Tibial nerve (tissue), 4 donors: Measurements from ENCODE around the gene SPATA13.

Source experiments
- CTCF ChIP-seq, 5 experiments: fragments of 200-600 bp in 3 of 5; fragments of 450-650 bp in 2 of 5; sonication (generic) in 3 of 5; IDR thresholded peaks; one replicate each; pipeline ENCODE4 v1.5.1; 2016 to 2019; ENCODE audit warnings: antibody characterized with exemption in 5 of 5, mild to moderate bottlenecking in 3 of 5, moderate library complexity in 2 of 5
- EP300 ChIP-seq, 2 donors: sonication (generic); formaldehyde crosslinking; IDR thresholded peaks; one replicate each; pipeline ENCODE4 v1.6.1; 2017; ENCODE audit warnings: antibody characterized with exemption in 2 of 2, mild to moderate bottlenecking in 1 of 2
- POLR2A ChIP-seq, 2 donors: fragments of 450-650 bp; IDR thresholded peaks; one replicate each; pipeline ENCODE4 v1.6.1; 2017; ENCODE audit warnings: antibody characterized with exemption in 2 of 2, mild to moderate bottlenecking in 2 of 2, moderate library complexity in 2 of 2

- TF ChIP-seq CTCF (IDR thresholded peaks at IDR 0.05) (no peak), EP300 (IDR thresholded peaks at IDR 0.05) (peak in 1 of 2 donors; percentile 60), POLR2A (IDR thresholded peaks at IDR 0.05) (no peak)
Observed at GRCh38 chr13:24215732-24216131, 55.2 kb downstream of the SPATA13 start.
